PC-9 (cell line): ENCODE results near the gene COX6A1. TPM values are rescaled to one million over a fixed set of nuclear protein-coding genes. Genes with fewer than 3 reads are reported as not detected.

Experiments used
- BruUV-seq: library from RNA; stranded (reverse); fragments of 400-500 nt; replicated peaks from 2 replicates; lab custom pipeline; 2021; lab: Mats Ljungman, UMichigan
- CTCF ChIA-PET: fragments of 300-600 bp; sonication (Branson Sonifier 250); formaldehyde crosslinking; loops from one replicate; lab custom pipeline; 2022; ENCODE audit warnings: antibody characterized with exemption; lab: Charles Lee
- POLR2A ChIA-PET: fragments of 300-600 bp; sonication (Branson Sonifier 250); formaldehyde crosslinking; loops from one replicate; lab custom pipeline; 2022; ENCODE audit warnings: antibody characterized with exemption; ENCODE audit not compliant: unreplicated experiment; lab: Charles Lee
- DNase-seq, 2 experiments: peaks; one replicate each; pipeline versions ENCODE4 v3.0.0 to v3.0.0-alpha.2; 2015 to 2022; ENCODE audit warnings: mixed read lengths in 1 of 2
- H2AFZ ChIP-seq: fragments of 200-600 bp; sonication (generic); 2 replicates; pipeline ENCODE4 v1.8.1; 2017; ENCODE audit warnings: antibody characterized with exemption
- H3F3A ChIP-seq: fragments of 200-600 bp; sonication (generic); 2 replicates; pipeline ENCODE4 v1.8.1; 2017; ENCODE audit warnings: antibody characterized with exemption, mild to moderate bottlenecking, low read depth; ENCODE audit not compliant: insufficient read depth
- H3K27ac ChIP-seq: fragments of 200-600 bp; sonication (generic); 2 replicates; pipeline ENCODE4 v1.6.1; 2016; ENCODE audit warnings: mixed run types
- H3K27me3 ChIP-seq: fragments of 200-600 bp; sonication (generic); 2 replicates; pipeline ENCODE4 v1.6.1; 2016; ENCODE audit warnings: low read depth, mixed run types; ENCODE audit not compliant: insufficient read depth
- H3K36me3 ChIP-seq: fragments of 200-600 bp; sonication (generic); 2 replicates; pipeline ENCODE4 v1.6.1; 2016; ENCODE audit warnings: low read depth, mixed run types
- H3K4me1 ChIP-seq: fragments of 200-600 bp; sonication (generic); replicated peaks from 2 replicates; pipeline ENCODE4 v1.6.1; 2016; ENCODE audit warnings: mixed run types; ENCODE audit not compliant: insufficient read depth
- H3K4me2 ChIP-seq: fragments of 200-600 bp; sonication (generic); 2 replicates; pipeline ENCODE4 v1.6.1; 2017; ENCODE audit warnings: mixed run types
- H3K4me3 ChIP-seq: fragments of 200-600 bp; sonication (generic); 2 replicates; pipeline ENCODE4 v1.6.1; 2016; ENCODE audit warnings: mixed run types
- H3K79me2 ChIP-seq: fragments of 200-600 bp; sonication (generic); 2 replicates; pipeline ENCODE4 v1.6.1; 2017; ENCODE audit warnings: low read depth, mixed run types
- H3K9me2 ChIP-seq: fragments of 200-600 bp; sonication (generic); 2 replicates; pipeline ENCODE4 v1.8.1; 2017; ENCODE audit warnings: mild to moderate bottlenecking; ENCODE audit not compliant: insufficient read depth
- H3K9me3 ChIP-seq: fragments of 200-600 bp; sonication (generic); 2 replicates; pipeline ENCODE4 v1.8.1; 2016; ENCODE audit warnings: low read depth; ENCODE audit not compliant: insufficient read depth
- H4K20me1 ChIP-seq: fragments of 200-600 bp; sonication (generic); 2 replicates; pipeline ENCODE4 v1.8.1; 2017; ENCODE audit not compliant: insufficient read depth
- EZH2 ChIP-seq: fragments of 200-600 bp; sonication (generic); IDR thresholded peaks from 2 replicates; pipeline ENCODE4 v1.8.0; 2017; ENCODE audit warnings: antibody characterized with exemption, low read depth
- intact Hi-C: fragments of 100-400 bp; cut with micrococcal nuclease; formaldehyde crosslinking; loops from one replicate; pipeline ENCODE4 v1.10.0; 2022; ENCODE audit not compliant: unreplicated experiment
- total RNA-seq: library from RNA; stranded (reverse); gene quantifications from 2 replicates; pipeline ENCODE4 v1.2.3, GENCODE V29; 2021
- TF ChIP-seq, protein P1 (sequence below): fragments of 200-600 bp; sonication (generic); conservative IDR thresholded peaks from 2 replicates; pipeline ENCODE4 v1.6.1; 2017; ENCODE audit warnings: mixed run types, antibody characterized with exemption, mild to moderate bottlenecking, moderate library complexity

Gene COX6A1
- total RNA-seq, 1 experiment from 2014 or later: 433 TPM

DNA sequence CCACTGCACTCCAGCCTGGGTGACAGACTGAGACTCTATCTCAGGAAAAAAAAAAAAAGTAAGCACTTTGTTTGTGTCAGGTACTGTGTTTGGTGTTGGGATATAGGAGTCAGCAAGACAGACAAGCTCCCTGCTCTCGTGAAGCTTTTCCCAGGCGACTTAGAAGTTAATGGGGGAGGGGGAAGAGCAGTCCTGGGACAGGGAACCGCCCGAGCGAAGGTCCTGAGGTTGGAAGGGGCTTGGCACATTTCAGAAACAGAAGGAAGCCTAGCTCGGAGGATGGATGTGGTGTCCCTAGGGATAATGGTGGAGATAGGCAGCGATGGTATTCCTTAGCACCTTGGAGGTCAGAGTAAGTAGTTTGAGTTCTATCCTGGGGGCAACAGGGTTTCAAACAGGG lies 8.5 kb upstream of the COX6A1 start:
- H3K27me3 ChIP-seq: no peaks in the 10 kb centered on the region
- DNase-seq: no peak
- no peaks in the 10 kb centered on the region for H4K20me1 ChIP-seq
- no peaks in the 10 kb centered on the region for H3K9me3 ChIP-seq
- no peak overlapping the region for H3K4me2 ChIP-seq
- no peak overlapping the region for H3K4me3 ChIP-seq
- CTCF ChIA-PET: interaction anchor here (0.6 kb wide), 2 partner anchors 9 to 22 kb away, joined by 3 read pairs; no protein-coding TSS in a partner anchor
- no peaks in the 10 kb centered on the region for H3K36me3 ChIP-seq
- 0 out of 2 replicates have a peak, but pooled peaks cover 5% of the 10 kb centered on the region for H3F3A ChIP-seq
- H3K27ac ChIP-seq: no peak overlapping the region
- no peaks in the 10 kb centered on the region for H3K79me2 ChIP-seq
- H3K4me1 ChIP-seq: 0 out of 2 replicates have a peak, but pooled peaks cover 5% of the 10 kb centered on the region
- POLR2A ChIA-PET: no interaction called here
- BruUV-seq: no TSS peak
- H3K9me2 ChIP-seq: no peaks in the 10 kb centered on the region
- TF ChIP-seq EZH2: no peak
- TF ChIP-seq, protein P1, sequence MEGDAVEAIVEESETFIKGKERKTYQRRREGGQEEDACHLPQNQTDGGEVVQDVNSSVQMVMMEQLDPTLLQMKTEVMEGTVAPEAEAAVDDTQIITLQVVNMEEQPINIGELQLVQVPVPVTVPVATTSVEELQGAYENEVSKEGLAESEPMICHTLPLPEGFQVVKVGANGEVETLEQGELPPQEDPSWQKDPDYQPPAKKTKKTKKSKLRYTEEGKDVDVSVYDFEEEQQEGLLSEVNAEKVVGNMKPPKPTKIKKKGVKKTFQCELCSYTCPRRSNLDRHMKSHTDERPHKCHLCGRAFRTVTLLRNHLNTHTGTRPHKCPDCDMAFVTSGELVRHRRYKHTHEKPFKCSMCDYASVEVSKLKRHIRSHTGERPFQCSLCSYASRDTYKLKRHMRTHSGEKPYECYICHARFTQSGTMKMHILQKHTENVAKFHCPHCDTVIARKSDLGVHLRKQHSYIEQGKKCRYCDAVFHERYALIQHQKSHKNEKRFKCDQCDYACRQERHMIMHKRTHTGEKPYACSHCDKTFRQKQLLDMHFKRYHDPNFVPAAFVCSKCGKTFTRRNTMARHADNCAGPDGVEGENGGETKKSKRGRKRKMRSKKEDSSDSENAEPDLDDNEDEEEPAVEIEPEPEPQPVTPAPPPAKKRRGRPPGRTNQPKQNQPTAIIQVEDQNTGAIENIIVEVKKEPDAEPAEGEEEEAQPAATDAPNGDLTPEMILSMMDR: no peak
- H2AFZ ChIP-seq: no peak overlapping the region
- intact Hi-C loops: no loop called here

DNA sequence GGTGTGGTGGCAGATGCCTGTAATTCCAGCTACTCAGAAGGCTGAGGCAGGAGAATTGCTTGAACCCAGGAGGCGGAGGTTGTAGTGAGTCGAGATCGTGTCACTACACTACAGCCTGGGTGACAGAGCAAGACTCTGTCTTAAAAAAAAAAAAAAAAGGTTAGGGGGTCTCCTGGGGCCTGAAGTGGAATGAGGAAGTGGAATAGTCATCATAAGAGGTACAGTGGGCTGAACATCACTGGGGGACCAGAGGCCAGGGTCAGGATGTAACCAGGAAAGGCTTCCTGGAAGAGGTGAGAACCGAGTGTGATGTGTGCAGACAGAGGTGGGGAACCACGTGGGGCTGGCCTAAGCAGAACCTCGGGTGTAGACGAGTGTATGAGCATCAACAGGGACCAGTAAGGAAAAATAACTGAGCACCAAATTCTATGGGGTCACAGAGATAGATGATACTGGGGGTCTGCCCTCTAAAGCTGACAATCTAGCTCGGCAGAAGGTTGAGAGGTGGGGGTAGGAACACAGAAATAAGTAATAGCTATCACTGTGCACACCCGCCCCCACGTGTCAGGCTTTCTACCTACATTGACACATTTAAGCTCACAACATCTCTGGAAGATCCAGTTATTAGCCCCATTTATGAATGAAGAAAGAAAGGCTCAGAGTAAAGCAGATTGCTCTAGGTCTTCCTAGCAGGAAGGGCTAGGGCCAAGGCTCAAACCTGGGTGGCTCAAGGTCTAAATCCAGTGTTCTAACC lies 5.0 kb upstream of the COX6A1 start:
- CTCF ChIA-PET: no interaction called here
- POLR2A ChIA-PET: no interaction called here
- no TSS peak for BruUV-seq
- no peaks in the 10 kb centered on the region for H3K27me3 ChIP-seq
- no peaks in the 10 kb centered on the region for H3K9me2 ChIP-seq
- H4K20me1 ChIP-seq: no peaks in the 10 kb centered on the region
- H3K79me2 ChIP-seq: 0 out of 2 replicates have a peak, but pooled peaks cover 3% of the 10 kb centered on the region
- no peaks in the 10 kb centered on the region for H3K9me3 ChIP-seq
- TF ChIP-seq, protein P1: no peak
- no peak for TF ChIP-seq EZH2
- H2AFZ ChIP-seq: no peak overlapping the region
- peaks cover 9% of the 10 kb centered on the region; the same call in 1 of the 2 replicates for H3F3A ChIP-seq
- H3K4me1 ChIP-seq: 0 out of 2 replicates have a peak, but pooled peaks cover 5% of the 10 kb centered on the region
- H3K4me3 ChIP-seq: no peak overlapping the region
- H3K4me2 ChIP-seq: no peak overlapping the region
- H3K36me3 ChIP-seq: no peaks in the 10 kb centered on the region
- H3K27ac ChIP-seq: no peak overlapping the region
- DNase-seq: no peak
- intact Hi-C loops: no loop called here

GRCh38 chr12:120438495-120439198 lies 734 bp downstream of the COX6A1 start:
- Histone ChIP-seq H3K4me3 (peak overlapping the region; percentile 67), H3K4me1 (peaks cover 12% of the 10 kb centered on the region), H3K9me2 (no peaks in the 10 kb centered on the region), H3K27ac (0 out of 2 replicates have a peak overlapping the region, but pooled peaks have one; percentile 5), H3K4me2 (peak overlapping the region; percentile 81), H3K27me3 (no peaks in the 10 kb centered on the region), H3K36me3 (peaks cover 15% of the 10 kb centered on the region), H3K9me3 (no peaks in the 10 kb centered on the region), H3K79me2 (peaks cover 52% of the 10 kb centered on the region), H2AFZ (peak overlapping the region; percentile 72; the same call in 1 of the 2 replicates), H4K20me1 (peaks cover 7% of the 10 kb centered on the region), H3F3A (peaks cover 40% of the 10 kb centered on the region; the same call in 1 of the 2 replicates)
- CTCF ChIA-PET: interaction anchor here (0.6 to 0.7 kb wide), 2 partner anchors 74 to 236 kb away, joined by 3 to 8 read pairs; no protein-coding TSS in a partner anchor
- TF ChIP-seq, protein P1: no peak
- TF ChIP-seq EZH2: no peak
- POLR2A ChIA-PET: no interaction called here
- intact Hi-C loops: loop anchor here (2.0 to 5.0 kb wide), 2 partner anchors 82 to 144 kb away; partner anchors contain the start of gene POP5
- TSS peak; percentile 73 for BruUV-seq
- DNase-seq: no peak
